ENCODE measurements around the gene PMVK.

GRCh38 chr1:154955718-154956543 is 19.4 kb upstream of the PMVK start, which contains the start of gene PBXIP1:
- TF ChIP-seq POLR2A (IDR thresholded peaks at IDR 0.05; ENCODE audit: low read depth, low read length) (no peak; the same call in 1 of the 2 replicates), TAF1 (IDR thresholded peaks at IDR 0.05; ENCODE audit: low read depth, low read length) (no peak), POLR2AphosphoS5 (IDR thresholded peaks at IDR 0.05; ENCODE audit: low read depth, low read length) (no peak), SPI1 (IDR thresholded peaks at IDR 0.05; ENCODE audit: low read depth, low read length) (no peak), POU2F2 (IDR thresholded peaks at IDR 0.05; ENCODE audit: low read depth, low read length) (no peak)

All from GM12891 (cell line).